Activated CD8-positive, alpha-beta T cell treated with anti-CD3 and anti-CD28 coated beads for 36 hours (primary cell): ENCODE data around the gene LAMB1. TPM values are rescaled to one million over a fixed set of nuclear protein-coding genes. Genes with fewer than 3 reads are reported as not detected.
"Not testable (repeated sequence)": the region's sequence is repeated elsewhere in the genome, so short reads cannot be mapped to it uniquely, and the experiment has no call there.

Source experiments
- ATAC-seq: fragments of 200-7000 bp; cut with Tn5 transposase; one replicate; pipeline ENCODE4 v1.10.0; 2021; ENCODE audit warnings: mild to moderate bottlenecking, moderate library complexity
- CTCF ChIA-PET: fragments of 350-600 bp; sonication (Branson Sonifier 250); formaldehyde crosslinking; loops from one replicate; lab custom pipeline; 2021; ENCODE audit warnings: antibody characterized with exemption; lab: Charles Lee
- POLR2A ChIA-PET: fragments of 350-600 bp; sonication (Branson Sonifier 250); formaldehyde crosslinking; loops from one replicate; lab custom pipeline; 2021; ENCODE audit warnings: antibody characterized with exemption; lab: Charles Lee
- DNase-seq: peaks from one replicate; pipeline ENCODE4 v3.0.0-alpha.2; 2020
- H3K27ac Mint-ChIP-seq: one replicate; pipeline ENCODE4 v1.8.0; 2021; ENCODE audit warnings: mild to moderate bottlenecking, mixed read lengths
- H3K27me3 Mint-ChIP-seq: one replicate; pipeline ENCODE4 v1.8.0; 2021; ENCODE audit warnings: mixed read lengths
- H3K36me3 Mint-ChIP-seq: one replicate; pipeline ENCODE4 v1.8.0; 2021; ENCODE audit warnings: low read depth, mixed read lengths
- H3K4me1 Mint-ChIP-seq: one replicate; pipeline ENCODE4 v1.8.0; 2021; ENCODE audit warnings: low read depth, mixed read lengths
- H3K4me3 Mint-ChIP-seq: one replicate; pipeline ENCODE4 v1.8.0; 2021; ENCODE audit warnings: mild to moderate bottlenecking, moderate library complexity, mixed read lengths
- H3K9me3 Mint-ChIP-seq: one replicate; pipeline ENCODE4 v1.8.0; 2021; ENCODE audit warnings: mixed read lengths
- intact Hi-C: fragments of 100-400 bp; cut with micrococcal nuclease; formaldehyde crosslinking; loops from one replicate; pipeline ENCODE4 v1.10.0; 2022
- total RNA-seq, 2 experiments: library from RNA; stranded (reverse); gene quantifications; one replicate each; pipeline ENCODE4 v1.2.3, GENCODE V29; 2021
- TF ChIP-seq, protein P1 (sequence below): fragments of 200-600 bp; IDR thresholded peaks from one replicate; pipeline ENCODE4 v1.8.0; 2022; ENCODE audit warnings: antibody characterized with exemption, mild to moderate bottlenecking

The LAMB1 gene
- total RNA-seq, 2 experiments from 2014 or later, result 0.20 to 0.36 TPM

DNA sequence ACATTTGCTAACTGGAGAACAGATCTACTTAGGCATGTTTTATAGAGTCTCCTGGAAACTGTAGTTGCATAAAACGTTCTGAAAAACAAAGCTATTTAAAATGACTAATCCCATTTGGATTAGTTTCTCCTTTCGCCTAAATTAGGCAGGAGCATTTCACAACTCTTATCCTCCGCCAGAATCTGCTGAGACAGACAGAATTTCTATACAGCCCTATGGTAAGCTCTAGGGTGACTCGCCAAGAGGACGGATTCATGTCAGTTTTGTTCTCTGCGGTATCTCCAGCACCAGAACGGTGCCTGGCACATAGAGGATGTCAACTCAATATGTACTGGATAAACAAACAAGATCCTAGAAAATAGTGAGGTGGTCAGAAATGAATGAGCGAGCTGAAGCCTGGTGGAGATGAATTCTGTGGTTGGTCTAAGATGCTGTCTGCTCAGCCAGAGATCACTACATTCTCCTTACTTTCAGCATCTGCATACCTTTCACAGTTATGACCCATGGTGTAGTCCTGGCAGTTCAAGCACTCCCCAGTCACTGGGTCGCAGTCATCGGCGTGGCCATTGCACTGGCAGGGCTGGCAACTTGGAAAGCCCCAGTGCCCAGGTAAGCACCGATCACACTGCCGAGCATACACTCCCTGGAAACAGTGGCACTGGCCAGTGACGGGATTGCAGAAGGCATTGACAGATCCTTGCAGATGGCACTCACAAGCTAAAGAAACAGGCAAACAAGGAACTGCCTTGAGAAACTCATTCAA lies 44.0 kb downstream of the LAMB1 start:
- CTCF ChIA-PET, result no interaction called here
- Mint-ChIP-seq H3K9me3 (no peaks in the 10 kb centered on the region), H3K36me3 (no peaks in the 10 kb centered on the region), H3K27me3 (peaks cover 5% of the 10 kb centered on the region), H3K4me3 (no peak overlapping the region), H3K4me1 (no peaks in the 10 kb centered on the region), H3K27ac (no peak overlapping the region)
- no peak for DNase-seq
- intact Hi-C loops, result no loop called here
- TF ChIP-seq, protein P1, sequence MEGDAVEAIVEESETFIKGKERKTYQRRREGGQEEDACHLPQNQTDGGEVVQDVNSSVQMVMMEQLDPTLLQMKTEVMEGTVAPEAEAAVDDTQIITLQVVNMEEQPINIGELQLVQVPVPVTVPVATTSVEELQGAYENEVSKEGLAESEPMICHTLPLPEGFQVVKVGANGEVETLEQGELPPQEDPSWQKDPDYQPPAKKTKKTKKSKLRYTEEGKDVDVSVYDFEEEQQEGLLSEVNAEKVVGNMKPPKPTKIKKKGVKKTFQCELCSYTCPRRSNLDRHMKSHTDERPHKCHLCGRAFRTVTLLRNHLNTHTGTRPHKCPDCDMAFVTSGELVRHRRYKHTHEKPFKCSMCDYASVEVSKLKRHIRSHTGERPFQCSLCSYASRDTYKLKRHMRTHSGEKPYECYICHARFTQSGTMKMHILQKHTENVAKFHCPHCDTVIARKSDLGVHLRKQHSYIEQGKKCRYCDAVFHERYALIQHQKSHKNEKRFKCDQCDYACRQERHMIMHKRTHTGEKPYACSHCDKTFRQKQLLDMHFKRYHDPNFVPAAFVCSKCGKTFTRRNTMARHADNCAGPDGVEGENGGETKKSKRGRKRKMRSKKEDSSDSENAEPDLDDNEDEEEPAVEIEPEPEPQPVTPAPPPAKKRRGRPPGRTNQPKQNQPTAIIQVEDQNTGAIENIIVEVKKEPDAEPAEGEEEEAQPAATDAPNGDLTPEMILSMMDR, result no peak
- ATAC-seq, result no peak
- POLR2A ChIA-PET, result no interaction called here

DNA sequence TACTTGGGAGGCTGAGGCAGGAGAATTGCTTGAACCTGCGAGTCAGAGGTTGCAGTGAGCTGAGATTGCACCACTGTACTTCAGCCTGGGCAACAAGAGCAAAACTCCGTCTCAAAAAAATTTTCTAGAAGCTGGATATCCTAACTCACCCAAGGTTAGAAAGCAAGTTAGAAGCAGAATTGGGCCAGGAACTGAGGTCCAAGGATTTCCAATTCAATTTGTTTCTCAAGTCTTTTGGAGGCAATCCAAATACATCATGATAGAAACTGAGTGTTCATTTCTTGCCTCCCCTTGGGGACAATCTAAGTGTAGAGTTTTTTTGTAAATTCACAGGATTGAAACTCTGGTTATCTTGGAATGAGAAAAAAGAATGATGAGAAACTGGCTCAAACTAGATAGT lies 45.5 kb downstream of the LAMB1 start:
- POLR2A ChIA-PET, result no interaction called here
- TF ChIP-seq, protein P1, result no peak
- intact Hi-C loops, result no loop called here
- DNase-seq (no peak), ATAC-seq (no peak)
- Mint-ChIP-seq H3K4me1 (no peaks in the 10 kb centered on the region), H3K27me3 (peaks cover 7% of the 10 kb centered on the region), H3K36me3 (no peaks in the 10 kb centered on the region), H3K4me3 (no peak overlapping the region), H3K27ac (no peak overlapping the region), H3K9me3 (no peaks in the 10 kb centered on the region)
- CTCF ChIA-PET, result no interaction called here

DNA sequence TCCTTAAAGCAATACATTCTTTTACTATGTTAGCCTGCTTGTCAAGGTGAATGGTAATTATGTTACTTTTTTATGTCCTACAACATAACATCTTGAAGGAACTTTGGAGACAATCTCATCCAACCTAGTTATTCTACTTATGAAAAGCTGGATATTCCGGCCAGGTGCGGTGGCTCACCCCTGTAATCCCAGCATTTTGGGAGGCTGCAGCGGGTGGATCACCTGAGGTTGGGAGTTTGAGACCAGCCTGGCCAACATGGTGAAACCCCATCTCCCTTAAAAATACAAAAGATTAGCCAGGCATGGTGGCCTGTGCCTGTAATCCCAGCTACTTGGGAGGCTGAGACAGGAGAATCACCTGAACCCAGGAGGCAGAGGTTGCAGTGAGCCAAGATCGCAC lies 46.0 kb downstream of the LAMB1 start:
- H3K36me3 Mint-ChIP-seq, H3K9me3 Mint-ChIP-seq, POLR2A ChIA-PET, H3K4me3 Mint-ChIP-seq, H3K27ac Mint-ChIP-seq, intact Hi-C loops, ATAC-seq, H3K27me3 Mint-ChIP-seq, H3K4me1 Mint-ChIP-seq, CTCF ChIA-PET, DNase-seq: not testable (repeated sequence)

DNA sequence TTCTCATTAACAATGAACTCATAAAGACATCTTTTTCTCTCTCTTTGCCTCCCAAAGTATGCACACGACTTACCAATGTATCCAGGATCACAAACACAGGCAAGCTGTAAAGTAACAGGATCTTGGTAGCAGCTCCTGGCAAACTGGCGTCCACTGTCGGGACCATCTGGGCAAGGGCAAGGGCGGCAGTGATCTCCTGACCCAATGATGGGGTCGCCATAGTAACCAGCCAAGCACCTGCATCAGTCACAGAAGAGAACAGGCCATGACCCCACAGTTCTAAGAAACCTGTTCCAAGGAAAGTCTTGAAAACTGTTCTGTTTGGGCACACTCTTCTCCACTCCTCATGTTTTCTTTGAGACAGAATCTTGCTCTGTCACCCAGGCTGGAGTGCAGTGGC lies 47.6 kb downstream of the LAMB1 start:
- intact Hi-C loops, result no loop called here
- Mint-ChIP-seq H3K4me1 (no peaks in the 10 kb centered on the region), H3K9me3 (no peaks in the 10 kb centered on the region), H3K27me3 (peaks cover 7% of the 10 kb centered on the region), H3K4me3 (no peak overlapping the region), H3K36me3 (no peaks in the 10 kb centered on the region), H3K27ac (no peak overlapping the region)
- ATAC-seq, result no peak
- ChIA-PET CTCF (interaction anchor here (0.8 kb wide), 1 partner anchor 27 kb away, joined by 3 read pairs; no protein-coding TSS in a partner anchor), POLR2A (no interaction called here)
- no peak for DNase-seq
- TF ChIP-seq, protein P1, result no peak

DNA sequence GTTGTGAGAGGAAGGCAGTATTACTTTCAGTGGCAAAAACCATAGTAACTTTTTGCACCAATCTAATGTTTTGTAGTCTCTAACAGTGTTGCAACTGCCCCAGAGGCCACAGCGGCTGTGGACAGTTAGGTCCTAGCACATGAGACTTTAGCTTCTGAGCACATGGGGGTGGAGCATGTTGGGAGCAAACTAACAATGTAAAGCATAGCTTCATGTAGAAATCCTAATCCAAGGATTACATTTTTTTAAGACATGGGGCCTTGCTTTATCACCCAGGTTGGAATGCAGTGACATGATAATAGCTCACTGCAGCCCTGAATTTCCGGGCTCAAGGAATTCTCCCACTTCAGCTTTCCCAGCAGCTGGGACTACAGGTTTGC lies 49.0 kb downstream of the LAMB1 start:
- Mint-ChIP-seq H3K9me3 (no peaks in the 10 kb centered on the region), H3K4me3 (no peak overlapping the region)
- TF ChIP-seq, protein P1, result no peak

More for the DNA sequence above, 49.0 kb downstream of the LAMB1 start:
- no peaks in the 10 kb centered on the region for H3K36me3 Mint-ChIP-seq
- ChIA-PET POLR2A (interaction anchor here (0.7 kb wide), 1 partner anchor 440 kb away, joined by 3 read pairs; no protein-coding TSS in a partner anchor), CTCF (no interaction called here)
- H3K27me3 Mint-ChIP-seq, result peaks cover 5% of the 10 kb centered on the region
- no peak for ATAC-seq
- intact Hi-C loops, result no loop called here
- H3K27ac Mint-ChIP-seq, result no peak overlapping the region
- H3K4me1 Mint-ChIP-seq, result no peaks in the 10 kb centered on the region
- DNase-seq, result no peak
